ENCODE data around the gene LRRC3B. TPM values are rescaled to one million over a fixed set of nuclear protein-coding genes. Genes with fewer than 3 reads are reported as not detected.

Gene LRRC3B
- total and polyA plus RNA-seq, 2 donors (not counting 1 experiment from before 2014, with no cell fraction given) = not detected

- no peak overlapping the region for H3K4me2 ChIP-seq (replicated peaks; ENCODE audit: low read depth, low read length, poor library complexity, severe bottlenecking)
- Mint-ChIP-seq H3K27me3 (no peaks in the 10 kb centered on the region), H3K27ac (no peak overlapping the region), H3K9me3 (ENCODE audit: insufficient read depth) (no peaks in the 10 kb centered on the region), H3K4me1 (no peaks in the 10 kb centered on the region), H3K4me3 (no peak overlapping the region)
- H3K4me1 ChIP-seq (ENCODE audit: control insufficient read depth in 2 of 2, insufficient read depth in 2 of 2, low read length in 2 of 2) = no peaks in the 10 kb centered on the region
- no peak overlapping the region for H2AFZ ChIP-seq (ENCODE audit: insufficient read depth, low read depth, low read length, poor library complexity, severe bottlenecking)
- TF ChIP-seq CTCF (IDR thresholded peaks at IDR 0.05) (no peak), EZH2 (IDR thresholded peaks at IDR 0.05; ENCODE audit: borderline replicate concordance, insufficient read depth, low read depth, low read length, poor library complexity, severe bottlenecking) (no peak)
- H4K20me1 ChIP-seq (ENCODE audit: control insufficient read depth, insufficient read depth, low read length, poor library complexity, severe bottlenecking) = no peaks in the 10 kb centered on the region
- no peak for ATAC-seq (ENCODE audit: low read depth)
- DNase-seq = no peak
- WGBS (ENCODE audit: insufficient coverage) = no CpG with 5 or more reads among the region's 1 CpG
- POLR2A ChIA-PET = no interaction called here
- no peak overlapping the region for H3K27ac ChIP-seq (ENCODE audit: low read length in 2 of 2)
- no peaks in the 10 kb centered on the region for H3K9me3 ChIP-seq (ENCODE audit: control extremely low read depth in 1 of 3, control insufficient read depth in 2 of 3, insufficient read depth in 1 of 3, low read length in 2 of 3)
- no peaks in the 10 kb centered on the region for H3K36me3 ChIP-seq (replicated peaks in 1 of 2; ENCODE audit: control extremely low read depth in 1 of 2, control insufficient read depth in 1 of 2, extremely low read depth in 1 of 2, insufficient read depth in 2 of 2, low read length in 1 of 2)
- CTCF ChIA-PET = no interaction called here
- intact Hi-C loops (cut with micrococcal nuclease) = no loop called here
- no peak overlapping the region for H3K9ac ChIP-seq (ENCODE audit: low read length)
- H3K27me3 ChIP-seq (replicated peaks in 1 of 4; ENCODE audit: control extremely low read depth in 1 of 4, control insufficient read depth in 3 of 4, insufficient read depth in 4 of 4, low read length in 3 of 4) = no peaks in the 10 kb centered on the region
- H3K79me2 ChIP-seq (ENCODE audit: control insufficient read depth, insufficient read depth, low read length) = no peaks in the 10 kb centered on the region
- H3K4me3 ChIP-seq (ENCODE audit: control extremely low read depth in 1 of 5, extremely low read depth in 1 of 5, insufficient read depth in 1 of 5, low read depth in 2 of 5, low read length in 4 of 5) = no peak overlapping the region
These were observed 8.8 kb downstream of the LRRC3B start for GRCh38 chr3:26631390-26631738.

- H3K9ac ChIP-seq (ENCODE audit: low read length) = no peak overlapping the region
- H3K9me3 Mint-ChIP-seq (ENCODE audit: insufficient read depth) = no peaks in the 10 kb centered on the region
- ChIA-PET POLR2A (no interaction called here), CTCF (no interaction called here)
- no peak for DNase-seq
- H3K4me3 Mint-ChIP-seq = no peak overlapping the region
- no peak overlapping the region for H3K27ac ChIP-seq (ENCODE audit: low read length in 2 of 2)
- no peaks in the 10 kb centered on the region for H3K4me1 ChIP-seq (ENCODE audit: control insufficient read depth in 2 of 2, insufficient read depth in 2 of 2, low read length in 2 of 2)
- H2AFZ ChIP-seq (ENCODE audit: insufficient read depth, low read depth, low read length, poor library complexity, severe bottlenecking) = no peak overlapping the region
- H3K9me3 ChIP-seq (ENCODE audit: control extremely low read depth in 1 of 3, control insufficient read depth in 2 of 3, insufficient read depth in 1 of 3, low read length in 2 of 3) = no peaks in the 10 kb centered on the region
- H4K20me1 ChIP-seq (ENCODE audit: control insufficient read depth, insufficient read depth, low read length, poor library complexity, severe bottlenecking) = no peaks in the 10 kb centered on the region
- H3K4me1 Mint-ChIP-seq = no peaks in the 10 kb centered on the region
- 80% methylated on average over 2 of the region's 5 CpGs for WGBS (ENCODE audit: insufficient coverage)
- H3K4me3 ChIP-seq (ENCODE audit: control extremely low read depth in 1 of 5, extremely low read depth in 1 of 5, insufficient read depth in 1 of 5, low read depth in 2 of 5, low read length in 4 of 5) = no peak overlapping the region
- no peaks in the 10 kb centered on the region for H3K36me3 ChIP-seq (replicated peaks in 1 of 2; ENCODE audit: control extremely low read depth in 1 of 2, control insufficient read depth in 1 of 2, extremely low read depth in 1 of 2, insufficient read depth in 2 of 2, low read length in 1 of 2)
- no peaks in the 10 kb centered on the region for H3K79me2 ChIP-seq (ENCODE audit: control insufficient read depth, insufficient read depth, low read length)
- no peaks in the 10 kb centered on the region for H3K27me3 ChIP-seq (replicated peaks in 1 of 4; ENCODE audit: control extremely low read depth in 1 of 4, control insufficient read depth in 3 of 4, insufficient read depth in 4 of 4, low read length in 3 of 4)
- TF ChIP-seq EZH2 (IDR thresholded peaks at IDR 0.05; ENCODE audit: borderline replicate concordance, insufficient read depth, low read depth, low read length, poor library complexity, severe bottlenecking) = no peak
- no peak for TF ChIP-seq CTCF (IDR thresholded peaks at IDR 0.05)
- no peak overlapping the region for H3K27ac Mint-ChIP-seq
- no peaks in the 10 kb centered on the region for H3K27me3 Mint-ChIP-seq
- no peak for ATAC-seq (ENCODE audit: low read depth)
- no peak overlapping the region for H3K4me2 ChIP-seq (replicated peaks; ENCODE audit: low read depth, low read length, poor library complexity, severe bottlenecking)
- intact Hi-C loops (cut with micrococcal nuclease) = no loop called here
These were observed 12.0 kb downstream of the LRRC3B start for GRCh38 chr3:26634601-26635000.
